Fibroblast of pulmonary artery (primary cell): ENCODE results near the gene ADAM10.

Experiments used
- DNase-seq: peaks from one replicate; pipeline ENCODE4 v3.0.0-alpha.2; 2010; ENCODE audit warnings: low read depth
- H3K4me3 ChIP-seq: replicated peaks from 2 replicates; pipeline ENCODE4 v1.5.1; 2011; ENCODE audit warnings: low read depth, mild to moderate bottlenecking, control low read depth, low read length, moderate library complexity
- TF ChIP-seq, protein P1 (sequence below): IDR thresholded peaks from 2 replicates; pipeline ENCODE4 v1.5.1; 2011; ENCODE audit warnings: mild to moderate bottlenecking, control low read depth, low read length, inconsistent platforms; ENCODE audit errors: missing control alignments

The ADAM10 gene

DNA sequence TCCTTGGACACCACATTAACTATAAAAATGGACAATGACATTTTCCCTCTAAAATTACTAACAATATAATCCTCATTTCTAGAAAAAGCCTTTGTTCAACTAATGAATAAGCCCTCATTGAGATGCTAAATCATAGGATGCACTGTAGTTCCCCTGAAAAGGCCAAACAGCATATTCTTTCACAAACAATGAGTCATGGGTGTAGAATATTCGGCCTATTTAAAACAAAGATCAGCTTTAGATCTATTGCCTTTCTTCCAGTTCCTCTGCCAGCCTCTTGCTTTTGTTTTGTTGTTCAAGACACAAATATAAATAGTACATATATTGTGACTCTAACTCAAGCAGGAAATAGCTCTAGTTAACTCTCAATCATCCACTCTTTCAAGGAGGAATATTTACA is 82.5 kb downstream of the ADAM10 start:
- no peak overlapping the region for H3K4me3 ChIP-seq
- TF ChIP-seq, protein P1, sequence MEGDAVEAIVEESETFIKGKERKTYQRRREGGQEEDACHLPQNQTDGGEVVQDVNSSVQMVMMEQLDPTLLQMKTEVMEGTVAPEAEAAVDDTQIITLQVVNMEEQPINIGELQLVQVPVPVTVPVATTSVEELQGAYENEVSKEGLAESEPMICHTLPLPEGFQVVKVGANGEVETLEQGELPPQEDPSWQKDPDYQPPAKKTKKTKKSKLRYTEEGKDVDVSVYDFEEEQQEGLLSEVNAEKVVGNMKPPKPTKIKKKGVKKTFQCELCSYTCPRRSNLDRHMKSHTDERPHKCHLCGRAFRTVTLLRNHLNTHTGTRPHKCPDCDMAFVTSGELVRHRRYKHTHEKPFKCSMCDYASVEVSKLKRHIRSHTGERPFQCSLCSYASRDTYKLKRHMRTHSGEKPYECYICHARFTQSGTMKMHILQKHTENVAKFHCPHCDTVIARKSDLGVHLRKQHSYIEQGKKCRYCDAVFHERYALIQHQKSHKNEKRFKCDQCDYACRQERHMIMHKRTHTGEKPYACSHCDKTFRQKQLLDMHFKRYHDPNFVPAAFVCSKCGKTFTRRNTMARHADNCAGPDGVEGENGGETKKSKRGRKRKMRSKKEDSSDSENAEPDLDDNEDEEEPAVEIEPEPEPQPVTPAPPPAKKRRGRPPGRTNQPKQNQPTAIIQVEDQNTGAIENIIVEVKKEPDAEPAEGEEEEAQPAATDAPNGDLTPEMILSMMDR: no peak
- DNase-seq: peak; percentile 52

DNA sequence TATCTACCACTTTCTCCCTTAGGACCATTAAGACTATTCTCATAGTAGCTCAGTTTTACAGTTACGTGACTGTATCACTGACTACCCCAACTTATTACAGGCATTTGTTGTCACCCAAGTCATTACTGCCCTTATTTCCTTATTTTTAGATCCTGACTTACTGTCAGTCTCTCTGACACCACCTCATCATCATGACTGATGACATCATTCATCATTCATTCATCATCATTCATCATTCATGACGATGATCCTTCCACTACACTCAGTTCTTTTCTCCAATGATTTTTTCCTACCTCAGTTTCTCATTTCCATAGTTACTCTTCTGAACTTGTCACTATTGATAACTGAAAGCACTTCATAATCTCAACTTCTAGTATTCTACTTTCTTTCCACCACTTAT is 83.8 kb downstream of the ADAM10 start:
- H3K4me3 ChIP-seq: no peak overlapping the region
- TF ChIP-seq, protein P1: no peak
- no peak for DNase-seq

DNA sequence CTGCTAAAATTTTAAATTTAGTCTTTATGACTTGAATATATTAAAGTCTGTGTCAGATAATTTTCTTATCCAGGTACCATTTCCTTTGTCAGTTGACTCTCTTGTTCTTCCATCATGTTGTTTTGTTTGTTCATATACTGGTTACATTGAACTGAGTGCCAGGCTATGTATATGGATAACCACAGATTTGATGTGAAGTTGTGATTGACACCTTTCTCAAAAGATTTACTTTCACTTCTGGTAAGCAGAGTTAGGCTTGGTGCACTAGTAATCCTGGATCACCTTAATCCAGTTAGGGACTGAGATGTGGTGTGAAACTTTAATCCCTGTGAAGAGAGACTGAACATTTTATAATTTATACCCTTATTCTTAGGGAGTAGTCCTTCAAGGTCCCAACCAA is 99.4 kb downstream of the ADAM10 start:
- no peak for DNase-seq
- no peak overlapping the region for H3K4me3 ChIP-seq
- TF ChIP-seq, protein P1: no peak

DNA sequence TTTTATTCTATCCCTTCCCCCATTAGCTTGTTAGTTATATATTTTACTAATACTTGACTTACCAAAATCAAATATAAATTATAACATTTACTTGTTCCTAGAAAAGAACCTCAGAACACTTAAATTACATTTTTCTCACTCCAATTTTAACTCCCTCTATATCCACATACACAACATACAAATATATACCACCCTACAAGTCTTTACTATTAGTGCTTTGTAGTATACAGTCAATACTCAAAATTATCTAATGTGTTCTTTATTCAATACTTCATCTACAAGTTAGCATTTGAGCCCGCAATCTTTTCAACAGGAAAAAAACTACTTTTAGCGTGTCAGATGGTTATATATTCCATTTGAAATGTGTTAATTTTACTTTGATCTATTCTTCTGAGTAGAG is 100.3 kb downstream of the ADAM10 start:
- no peak for DNase-seq
- no peak overlapping the region for H3K4me3 ChIP-seq
- TF ChIP-seq, protein P1: no peak

DNA sequence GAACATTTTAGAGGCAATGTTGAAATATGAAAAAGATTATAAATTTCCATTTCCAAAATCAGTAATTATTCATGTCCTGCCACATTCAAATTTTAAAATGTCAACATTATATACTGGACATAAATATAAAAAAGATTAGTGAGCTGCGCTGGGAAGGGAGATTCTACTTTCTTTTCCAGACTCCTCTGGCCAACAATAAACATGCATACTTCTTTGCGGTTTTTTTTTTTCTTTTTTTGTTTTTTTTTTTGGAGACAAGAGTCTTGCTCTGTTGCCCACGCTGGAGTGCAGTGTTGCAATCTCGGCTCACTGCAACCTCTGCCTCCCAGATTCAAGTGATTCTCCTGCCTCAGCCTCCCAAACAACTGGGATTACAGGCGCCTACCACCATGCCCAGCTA is 105.5 kb downstream of the ADAM10 start:
- TF ChIP-seq, protein P1: no peak
- no peak overlapping the region for H3K4me3 ChIP-seq
- DNase-seq: no peak

DNA sequence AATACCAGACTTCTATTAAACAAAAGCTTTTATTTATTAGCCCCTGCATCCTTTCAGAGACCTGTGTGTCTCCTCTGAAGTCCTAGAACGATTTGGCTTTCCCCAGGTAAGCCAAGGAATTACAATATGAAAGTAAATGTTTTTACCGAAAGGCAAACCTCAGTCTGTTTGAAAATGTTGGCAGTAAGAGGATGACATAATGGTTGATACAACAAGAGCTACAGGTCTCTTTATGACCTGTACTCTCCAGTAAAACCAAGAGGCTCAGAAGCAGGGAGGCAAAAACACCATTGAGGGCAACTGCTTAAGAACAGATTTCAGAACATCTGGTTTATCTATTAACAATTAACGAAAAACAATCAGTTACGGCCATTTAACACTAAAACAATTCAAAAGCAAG is 107.8 kb downstream of the ADAM10 start:
- DNase-seq: no peak
- TF ChIP-seq, protein P1: no peak

DNA sequence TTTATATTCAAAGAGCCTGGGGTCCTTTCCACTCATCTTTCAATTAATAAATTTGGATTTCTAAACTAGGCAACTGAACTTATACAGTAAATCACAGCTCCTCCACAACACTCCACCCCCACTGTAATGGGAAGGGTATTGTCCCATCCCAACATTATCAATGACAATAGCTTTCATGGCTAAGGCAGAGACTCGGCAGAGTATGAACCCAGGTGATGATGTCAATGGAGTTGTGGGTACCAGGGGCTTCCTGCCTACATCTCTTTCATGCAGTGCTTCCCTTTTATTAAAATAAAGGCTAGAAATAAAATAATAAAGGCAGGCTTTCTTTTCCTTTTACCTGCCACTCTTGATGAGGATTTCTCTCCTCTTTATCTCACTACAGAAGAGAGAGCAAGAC is 109.5 kb downstream of the ADAM10 start:
- no peak for DNase-seq
- H3K4me3 ChIP-seq: no peak overlapping the region
- TF ChIP-seq, protein P1: no peak

More for the DNA sequence above, 107.8 kb downstream of the ADAM10 start:
- no peak overlapping the region for H3K4me3 ChIP-seq
